ENCODE measurements around the gene SMIM38.

SMIM38 gene

GRCh38 chr11:69109101-69109500, 46.6 kb upstream of the SMIM38 start:
- TF ChIP-seq TAF1 (IDR thresholded peaks at IDR 0.05; ENCODE audit: borderline replicate concordance, insufficient read depth, low read length) = no peak
- no peak for TF ChIP-seq REST (IDR thresholded peaks at IDR 0.05; ENCODE audit: insufficient read depth in 1 of 2, low read depth in 2 of 2, low read length in 2 of 2)
- TF ChIP-seq POLR2AphosphoS5 (IDR thresholded peaks at IDR 0.05; ENCODE audit: low read depth, low read length) = no peak
- no peak for TF ChIP-seq SIN3A (IDR thresholded peaks at IDR 0.05; ENCODE audit: borderline replicate concordance, insufficient read depth, low read length)
- no peak for TF ChIP-seq FOXP2 (optimal IDR thresholded peaks at IDR 0.05; ENCODE audit: borderline replicate concordance, extremely low read depth, extremely low read length, insufficient read depth)

- TF ChIP-seq REST (IDR thresholded peaks at IDR 0.05; ENCODE audit: insufficient read depth in 1 of 2, low read depth in 2 of 2, low read length in 2 of 2) = no peak
- no peak for TF ChIP-seq TAF1 (IDR thresholded peaks at IDR 0.05; ENCODE audit: borderline replicate concordance, insufficient read depth, low read length)
- TF ChIP-seq FOXP2 (optimal IDR thresholded peaks at IDR 0.05; ENCODE audit: borderline replicate concordance, extremely low read depth, extremely low read length, insufficient read depth) = no peak
- TF ChIP-seq POLR2AphosphoS5 (IDR thresholded peaks at IDR 0.05; ENCODE audit: low read depth, low read length) = no peak
- no peak for TF ChIP-seq SIN3A (IDR thresholded peaks at IDR 0.05; ENCODE audit: borderline replicate concordance, insufficient read depth, low read length)
Observed at GRCh38 chr11:69110451-69110850, 45.3 kb upstream of the SMIM38 start.

- TF ChIP-seq SIN3A (IDR thresholded peaks at IDR 0.05; ENCODE audit: borderline replicate concordance, insufficient read depth, low read length) = no peak
- no peak for TF ChIP-seq TAF1 (IDR thresholded peaks at IDR 0.05; ENCODE audit: borderline replicate concordance, insufficient read depth, low read length)
- TF ChIP-seq FOXP2 (optimal IDR thresholded peaks at IDR 0.05; ENCODE audit: borderline replicate concordance, extremely low read depth, extremely low read length, insufficient read depth) = no peak
- no peak for TF ChIP-seq POLR2AphosphoS5 (IDR thresholded peaks at IDR 0.05; ENCODE audit: low read depth, low read length)
- no peak for TF ChIP-seq REST (IDR thresholded peaks at IDR 0.05; ENCODE audit: insufficient read depth in 1 of 2, low read depth in 2 of 2, low read length in 2 of 2)
Observed at GRCh38 chr11:69111624-69112542, 43.9 kb upstream of the SMIM38 start.

- no peak for TF ChIP-seq SIN3A (IDR thresholded peaks at IDR 0.05; ENCODE audit: borderline replicate concordance, insufficient read depth, low read length)
- no peak for TF ChIP-seq TAF1 (IDR thresholded peaks at IDR 0.05; ENCODE audit: borderline replicate concordance, insufficient read depth, low read length)
- TF ChIP-seq POLR2AphosphoS5 (IDR thresholded peaks at IDR 0.05; ENCODE audit: low read depth, low read length) = no peak
- no peak for TF ChIP-seq FOXP2 (optimal IDR thresholded peaks at IDR 0.05; ENCODE audit: borderline replicate concordance, extremely low read depth, extremely low read length, insufficient read depth)
- no peak for TF ChIP-seq REST (IDR thresholded peaks at IDR 0.05; ENCODE audit: insufficient read depth in 1 of 2, low read depth in 2 of 2, low read length in 2 of 2)
Observed at GRCh38 chr11:69113226-69113625, 42.5 kb upstream of the SMIM38 start.

Measured in PFSK-1 (cell line).